Measurements from ENCODE around the gene FGF2.

- TF ChIP-seq CTCF (conservative IDR thresholded peaks at IDR 0.05; ENCODE audit: low read depth, low read length) (no peak), EZH2 (IDR thresholded peaks at IDR 0.05; ENCODE audit: low read length, unreplicated experiment) (no peak)
Observed at GRCh38 chr4:122784261-122784660, 42.4 kb upstream of the FGF2 start.
